H1 (cell line): ENCODE results near the gene LOXL4.

ENCODE experiments used
- FOSL1 ChIP-seq: IDR thresholded peaks from 2 replicates; pipeline ENCODE4 v1.6.1; 2011; ENCODE audit warnings: mild to moderate bottlenecking, low read depth, low read length, moderate library complexity; ENCODE audit not compliant: insufficient read depth
- RAD21 ChIP-seq, 2 experiments: IDR thresholded peaks in 1 of 2; conservative IDR thresholded peaks in 1 of 2; 2 replicates each; pipeline ENCODE4 v1.6.1; 2011; ENCODE audit warnings: low read depth in 2 of 2, low read length in 2 of 2, improper control_type of control experiment in 1 of 2, inconsistent platforms in 1 of 2, mild to moderate bottlenecking in 1 of 2, moderate library complexity in 1 of 2
- SIX5 ChIP-seq: IDR thresholded peaks from 2 replicates; pipeline ENCODE4 v1.6.1; 2011; ENCODE audit warnings: mild to moderate bottlenecking, low read depth, low read length
- ZNF274 ChIP-seq: IDR thresholded peaks from 2 replicates; pipeline ENCODE4 v1.7.0; 2012; ENCODE audit warnings: low read length, borderline replicate concordance; ENCODE audit errors: extremely low read depth
- TF ChIP-seq, protein P1 (sequence below), 3 experiments: IDR thresholded peaks; 1 replicate in 2 of 3; 2 replicates in 1 of 3; pipeline versions ENCODE4 v1.5.1 to v1.6.1; 2011; ENCODE audit warnings: low read length in 3 of 3, mild to moderate bottlenecking in 3 of 3, inconsistent platforms in 2 of 3, low read depth in 1 of 3, moderate library complexity in 1 of 3; ENCODE audit not compliant: insufficient read depth in 1 of 3; ENCODE audit errors: control extremely low read depth in 1 of 3

- TF ChIP-seq ZNF274 (no peak), FOSL1 (no peak), SIX5 (no peak), RAD21 (IDR thresholded peaks at IDR 0.05 in 1 of 2, conservative IDR thresholded peaks at IDR 0.05 in 1 of 2; ENCODE audit: low read depth in 2 of 2, low read length in 2 of 2) (no peak)
- TF ChIP-seq, protein P1, sequence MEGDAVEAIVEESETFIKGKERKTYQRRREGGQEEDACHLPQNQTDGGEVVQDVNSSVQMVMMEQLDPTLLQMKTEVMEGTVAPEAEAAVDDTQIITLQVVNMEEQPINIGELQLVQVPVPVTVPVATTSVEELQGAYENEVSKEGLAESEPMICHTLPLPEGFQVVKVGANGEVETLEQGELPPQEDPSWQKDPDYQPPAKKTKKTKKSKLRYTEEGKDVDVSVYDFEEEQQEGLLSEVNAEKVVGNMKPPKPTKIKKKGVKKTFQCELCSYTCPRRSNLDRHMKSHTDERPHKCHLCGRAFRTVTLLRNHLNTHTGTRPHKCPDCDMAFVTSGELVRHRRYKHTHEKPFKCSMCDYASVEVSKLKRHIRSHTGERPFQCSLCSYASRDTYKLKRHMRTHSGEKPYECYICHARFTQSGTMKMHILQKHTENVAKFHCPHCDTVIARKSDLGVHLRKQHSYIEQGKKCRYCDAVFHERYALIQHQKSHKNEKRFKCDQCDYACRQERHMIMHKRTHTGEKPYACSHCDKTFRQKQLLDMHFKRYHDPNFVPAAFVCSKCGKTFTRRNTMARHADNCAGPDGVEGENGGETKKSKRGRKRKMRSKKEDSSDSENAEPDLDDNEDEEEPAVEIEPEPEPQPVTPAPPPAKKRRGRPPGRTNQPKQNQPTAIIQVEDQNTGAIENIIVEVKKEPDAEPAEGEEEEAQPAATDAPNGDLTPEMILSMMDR (IDR thresholded peaks at IDR 0.05; ENCODE audit: control extremely low read depth in 1 of 3, insufficient read depth in 1 of 3, low read depth in 1 of 3, low read length in 3 of 3): no peak
Observed at GRCh38 chr10:98240524-98240923, 27.5 kb downstream of the LOXL4 start.
